NB4 (cell line): ENCODE data around the gene TMEM184C.

ENCODE experiments used
- CTCF ChIP-seq: IDR thresholded peaks from one replicate; pipeline ENCODE4 v1.5.1; 2012; ENCODE audit warnings: low read depth, low read length
- POLR2A ChIP-seq: IDR thresholded peaks from 2 replicates; pipeline ENCODE4 v1.6.1; 2011; ENCODE audit warnings: mild to moderate bottlenecking; ENCODE audit not compliant: insufficient read length; ENCODE audit errors: extremely low read depth

DNA sequence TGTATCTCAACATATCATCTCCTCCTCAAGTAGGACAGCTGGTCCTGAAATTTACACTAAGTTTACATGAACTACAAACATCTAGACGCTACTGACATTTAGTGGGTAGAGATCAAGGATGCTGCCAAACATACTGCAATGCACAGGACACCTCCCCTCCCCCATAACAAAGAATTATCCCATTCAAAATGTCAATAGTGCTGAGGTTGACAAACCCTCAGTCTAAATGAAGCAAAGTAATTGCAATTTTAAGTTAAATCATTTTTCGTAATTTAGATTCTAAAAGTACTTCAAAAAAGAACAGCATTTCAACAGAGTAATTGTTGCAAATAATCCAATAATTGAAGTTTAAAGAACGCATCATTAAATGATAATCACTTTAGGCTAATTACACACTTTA, 65.6 kb downstream of the TMEM184C start:
- TF ChIP-seq CTCF, result no peak
- no peak for TF ChIP-seq POLR2A
